Astrocyte of the spinal cord (primary cell): ENCODE measurements around the gene CHST8.

Source experiments
- DNase-seq: peaks from one replicate; pipeline ENCODE4 v3.0.0; 2011; ENCODE audit warnings: low read depth, low spot score
- H3K4me3 ChIP-seq: 2 replicates; pipeline ENCODE4 v1.5.1; 2011; ENCODE audit warnings: low read depth, mild to moderate bottlenecking, low read length, moderate library complexity
- CTCF ChIP-seq: IDR thresholded peaks from 2 replicates; pipeline ENCODE4 v1.5.1; 2012; ENCODE audit warnings: low read depth, mild to moderate bottlenecking, low read length, inconsistent platforms
- in situ Hi-C: cut with HindIII; loops from 2 replicates; pipeline ENCODE4 v1.10.0; 2017; ENCODE audit warnings: low sequenced_read_pairs

Gene CHST8

GRCh38 chr19:33727331-33727998 is 105.7 kb downstream of the CHST8 start:
- no peak for DNase-seq
- no peak overlapping the region for H3K4me3 ChIP-seq
- in situ Hi-C loops: no loop called here
- no peak for TF ChIP-seq CTCF

- no peak for DNase-seq
- in situ Hi-C loops: no loop called here
- TF ChIP-seq CTCF: no peak
Observed at GRCh38 chr19:33728141-33728540, 106.4 kb downstream of the CHST8 start.

GRCh38 chr19:33730858-33731607 is 109.3 kb downstream of the CHST8 start:
- no peak overlapping the region for H3K4me3 ChIP-seq
- in situ Hi-C loops: no loop called here
- DNase-seq: no peak
- TF ChIP-seq CTCF: no peak

More at GRCh38 chr19:33728141-33728540, 106.4 kb downstream of the CHST8 start:
- no peak overlapping the region for H3K4me3 ChIP-seq

- in situ Hi-C loops: no loop called here
- no peak for TF ChIP-seq CTCF
- H3K4me3 ChIP-seq: no peak overlapping the region
- DNase-seq: no peak
Observed at GRCh38 chr19:33731881-33732280, 110.1 kb downstream of the CHST8 start.

GRCh38 chr19:33734913-33735312 is 113.2 kb downstream of the CHST8 start:
- H3K4me3 ChIP-seq: no peak overlapping the region

GRCh38 chr19:33736158-33736557 is 114.4 kb downstream of the CHST8 start:
- no peak for DNase-seq
- TF ChIP-seq CTCF: no peak
- H3K4me3 ChIP-seq: no peak overlapping the region
- in situ Hi-C loops: no loop called here

More at GRCh38 chr19:33734913-33735312, 113.2 kb downstream of the CHST8 start:
- no peak for DNase-seq
- no peak for TF ChIP-seq CTCF
- in situ Hi-C loops: no loop called here
